Fibroblast of gingiva (primary cell): Measurements from ENCODE around the gene MGAT5.

Experiments
- DNase-seq: peaks from one replicate; pipeline ENCODE4 v3.0.0-alpha.2; 2011; ENCODE audit warnings: low read depth

The MGAT5 gene

DNA sequence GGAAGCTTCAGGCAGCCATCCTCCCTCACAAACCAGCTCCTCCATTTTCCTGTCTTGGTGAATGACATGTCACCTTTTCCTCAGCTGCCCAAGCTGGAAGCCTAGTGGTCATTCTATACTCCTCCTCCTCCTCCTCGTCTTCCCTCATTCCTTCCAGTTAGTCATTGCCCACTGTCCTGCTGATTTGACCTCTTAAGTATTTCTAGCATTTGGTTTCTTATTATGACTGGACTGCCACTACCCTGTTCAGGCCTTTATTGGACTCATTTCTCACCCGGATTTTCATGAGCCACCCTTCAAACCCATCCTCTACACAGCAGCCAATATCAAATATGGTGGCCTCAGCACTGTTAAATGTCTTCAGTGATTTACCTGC, 21.9 kb upstream of the MGAT5 start:
- DNase-seq: peak; percentile 40

DNA sequence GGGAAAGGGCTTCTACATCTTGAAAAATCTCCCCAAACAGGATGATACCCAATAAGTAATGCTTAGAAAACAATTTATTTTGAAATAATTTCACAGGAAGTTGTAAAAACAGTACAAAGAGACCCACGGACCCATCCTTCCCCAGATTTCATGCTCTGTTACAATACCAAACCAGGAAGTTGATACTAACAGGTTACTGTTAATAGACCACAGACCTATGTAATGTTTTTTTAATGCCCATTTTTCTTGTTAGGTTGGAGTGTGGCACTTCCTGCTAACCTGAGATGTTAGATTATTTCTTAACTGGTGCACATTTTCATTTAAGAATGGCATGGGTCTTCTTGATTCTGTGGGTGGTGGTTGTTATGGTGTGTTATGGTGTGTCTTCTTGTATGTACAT, 21.4 kb upstream of the MGAT5 start:
- no peak for DNase-seq

GRCh38 chr2:134232868-134233727, 20.8 kb upstream of the MGAT5 start:
- no peak for DNase-seq

DNA sequence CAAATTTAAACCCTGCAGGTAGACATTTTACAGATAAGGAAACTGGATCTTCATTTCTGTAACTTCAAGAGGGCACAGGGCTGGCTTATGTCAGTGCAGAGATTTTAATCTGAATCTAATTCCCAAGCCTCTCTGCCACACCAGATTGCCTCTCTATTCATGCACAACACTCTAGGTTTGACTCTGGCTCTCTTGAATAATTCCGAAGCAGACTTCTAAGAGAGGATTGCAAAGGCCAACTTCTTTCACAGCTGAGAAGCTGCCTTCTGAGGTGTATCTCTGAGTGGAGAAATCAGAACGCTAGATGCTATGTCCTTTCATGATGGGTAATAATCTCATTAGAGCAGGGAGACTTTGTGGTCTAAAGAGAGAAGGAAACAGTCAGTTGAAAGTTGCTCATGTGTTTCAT, 20.1 kb upstream of the MGAT5 start:
- DNase-seq: no peak

DNA sequence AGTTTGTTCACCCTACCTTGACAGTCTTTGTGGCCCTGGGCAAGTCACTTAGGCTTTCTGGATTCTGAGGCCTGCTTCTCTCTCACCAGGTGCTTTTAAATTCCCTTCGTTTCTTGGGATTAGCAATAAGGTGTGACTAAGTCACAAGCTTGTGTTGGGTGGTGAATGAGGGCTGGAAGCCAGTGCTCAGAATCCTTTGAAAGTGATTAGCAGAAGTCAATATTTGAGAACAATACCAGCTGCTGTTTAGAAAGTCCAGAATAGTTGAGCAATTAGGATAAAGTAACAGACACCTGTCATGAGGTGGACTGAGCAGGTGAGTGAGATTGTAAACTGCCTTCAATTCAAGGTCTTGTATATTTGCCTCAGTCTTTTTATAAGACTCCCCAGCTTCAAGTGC, 19.3 kb upstream of the MGAT5 start:
- no peak for DNase-seq

GRCh38 chr2:134235510-134236144, 18.2 kb upstream of the MGAT5 start:
- no peak for DNase-seq

DNA sequence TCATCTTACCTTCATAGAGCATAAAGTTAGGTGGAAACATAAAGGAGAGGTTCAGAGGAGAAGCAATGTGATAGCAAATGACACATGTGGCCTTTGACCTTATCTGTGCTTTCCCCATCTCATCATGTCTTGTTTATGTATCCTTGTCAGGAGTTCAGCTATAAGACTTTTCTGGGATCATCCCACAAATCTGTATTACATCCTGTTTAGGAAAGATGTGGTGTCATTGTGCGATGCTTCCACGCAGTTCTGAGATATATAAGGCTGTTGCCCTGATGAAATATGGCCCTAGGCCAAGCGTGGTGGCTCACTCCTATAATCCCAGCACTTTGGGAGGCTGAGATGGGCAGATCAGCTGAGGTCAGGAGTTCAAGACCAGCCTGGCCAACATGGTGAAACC, 15.5 kb upstream of the MGAT5 start:
- no peak for DNase-seq

GRCh38 chr2:134240061-134240460, 13.8 kb upstream of the MGAT5 start:
- no peak for DNase-seq

DNA sequence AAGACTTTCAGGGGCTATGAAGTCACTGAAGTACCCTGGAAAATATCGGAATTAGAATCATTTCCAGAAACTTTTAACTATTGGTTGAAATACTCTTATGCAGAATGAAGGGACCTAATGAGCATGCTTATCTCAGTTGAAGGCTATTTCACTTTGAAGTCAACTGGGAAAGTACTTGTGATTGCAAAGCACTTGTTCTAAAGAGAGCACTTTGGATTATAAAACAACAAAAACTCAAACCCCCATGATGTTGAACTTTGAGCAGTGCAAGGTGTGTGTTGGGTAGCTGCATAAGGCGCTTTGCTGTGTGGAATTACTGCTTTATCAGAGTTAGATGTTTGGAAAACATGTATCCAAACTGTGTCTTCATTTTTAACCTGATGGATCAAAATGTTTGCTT, 12.0 kb upstream of the MGAT5 start:
- DNase-seq: no peak

- DNase-seq: no peak
These were observed 10.6 kb upstream of the MGAT5 start for GRCh38 chr2:134243244-134243643.

- no peak for DNase-seq
These were observed 9.8 kb upstream of the MGAT5 start for GRCh38 chr2:134244086-134244485.

- no peak for DNase-seq
These were observed 9.3 kb upstream of the MGAT5 start for GRCh38 chr2:134244587-134244986.

DNA sequence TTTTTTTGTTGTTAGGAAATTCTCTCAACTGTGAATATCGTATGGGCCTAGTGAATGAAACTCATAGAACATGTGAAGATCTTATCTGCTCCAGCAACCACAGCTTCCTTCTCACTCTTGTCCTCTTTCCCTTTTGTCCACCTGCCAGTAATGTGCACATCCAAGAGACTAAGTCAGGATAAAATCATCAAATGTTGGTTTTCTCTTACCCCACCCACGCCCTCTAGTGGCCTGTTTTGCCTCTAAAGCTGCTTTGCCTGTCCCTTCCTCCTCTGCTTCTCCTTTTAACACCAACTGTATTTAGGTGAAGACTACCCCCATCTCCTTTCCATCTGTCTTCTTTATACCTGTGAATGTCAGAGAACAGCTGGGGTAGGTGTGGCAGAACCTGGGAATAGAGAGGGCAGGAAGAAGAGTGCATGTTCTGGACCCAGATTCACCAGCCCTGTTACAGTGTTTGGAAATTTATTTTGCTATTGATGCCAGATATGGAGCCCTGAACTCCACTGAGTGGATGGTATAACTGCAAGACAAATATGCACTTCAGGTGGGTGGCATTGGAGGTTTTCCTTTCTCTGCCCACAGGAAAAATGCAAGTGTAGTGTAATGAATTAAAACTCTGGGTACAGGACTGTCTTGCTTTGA, 8.4 kb upstream of the MGAT5 start:
- peak; percentile 67 for DNase-seq

DNA sequence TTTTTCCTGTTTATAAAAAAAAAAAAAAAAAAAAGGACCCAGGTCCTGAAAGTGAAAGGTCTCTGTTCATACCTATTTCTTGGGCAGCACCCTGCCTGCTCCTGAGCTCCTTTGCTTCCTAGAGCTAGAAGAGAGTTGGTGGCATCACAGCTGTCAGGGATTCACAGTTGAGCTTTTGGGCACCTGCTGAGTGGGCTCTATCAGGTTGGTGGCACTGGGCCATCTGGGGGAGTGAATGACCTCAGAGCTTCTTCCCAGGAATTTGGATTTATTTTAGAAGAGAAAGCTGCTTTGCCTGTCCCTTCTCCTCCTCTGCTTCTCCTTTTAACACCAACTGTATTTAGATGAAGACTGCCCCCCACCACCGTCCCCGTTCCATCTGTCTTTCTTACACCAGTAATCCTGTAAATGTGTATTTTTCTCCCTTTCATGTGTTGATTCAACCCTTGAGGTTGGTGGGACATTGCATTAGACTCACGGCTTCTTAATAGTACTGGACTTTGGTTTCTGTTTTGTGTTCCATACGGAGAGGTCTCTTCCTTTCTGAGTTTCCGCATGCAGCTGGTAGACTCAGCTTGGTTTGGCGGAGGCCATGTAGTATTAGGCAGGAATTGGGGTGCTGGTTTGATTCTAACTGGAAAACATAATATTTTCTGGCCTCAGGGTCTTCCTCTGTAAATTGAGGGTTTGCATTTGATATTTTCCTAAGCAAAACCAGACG, 7.6 kb upstream of the MGAT5 start:
- DNase-seq: no peak

GRCh38 chr2:134247679-134248078, 6.2 kb upstream of the MGAT5 start:
- DNase-seq: no peak

DNA sequence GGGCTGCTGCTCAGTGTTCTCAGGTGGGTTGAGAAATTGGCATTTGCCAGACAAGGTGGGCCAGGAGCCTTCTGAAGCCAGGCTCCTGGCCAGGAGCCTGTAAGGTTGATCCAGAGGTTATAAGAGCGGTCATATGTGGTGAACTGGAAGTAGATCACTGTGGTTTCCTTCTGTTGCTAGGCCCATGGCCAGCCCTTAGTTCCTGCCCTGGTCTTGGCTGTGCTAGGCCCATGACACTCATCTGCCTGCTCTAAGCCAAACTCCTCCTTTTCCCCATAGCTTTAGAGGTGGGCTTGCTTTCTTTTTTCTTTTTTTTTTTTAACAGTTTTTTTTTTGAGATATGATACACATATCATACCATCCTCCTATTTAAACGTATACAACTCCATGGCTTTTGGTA, 5.0 kb upstream of the MGAT5 start:
- DNase-seq: no peak

- DNase-seq: no peak
These were observed 4.1 kb upstream of the MGAT5 start for GRCh38 chr2:134249755-134250154.

DNA sequence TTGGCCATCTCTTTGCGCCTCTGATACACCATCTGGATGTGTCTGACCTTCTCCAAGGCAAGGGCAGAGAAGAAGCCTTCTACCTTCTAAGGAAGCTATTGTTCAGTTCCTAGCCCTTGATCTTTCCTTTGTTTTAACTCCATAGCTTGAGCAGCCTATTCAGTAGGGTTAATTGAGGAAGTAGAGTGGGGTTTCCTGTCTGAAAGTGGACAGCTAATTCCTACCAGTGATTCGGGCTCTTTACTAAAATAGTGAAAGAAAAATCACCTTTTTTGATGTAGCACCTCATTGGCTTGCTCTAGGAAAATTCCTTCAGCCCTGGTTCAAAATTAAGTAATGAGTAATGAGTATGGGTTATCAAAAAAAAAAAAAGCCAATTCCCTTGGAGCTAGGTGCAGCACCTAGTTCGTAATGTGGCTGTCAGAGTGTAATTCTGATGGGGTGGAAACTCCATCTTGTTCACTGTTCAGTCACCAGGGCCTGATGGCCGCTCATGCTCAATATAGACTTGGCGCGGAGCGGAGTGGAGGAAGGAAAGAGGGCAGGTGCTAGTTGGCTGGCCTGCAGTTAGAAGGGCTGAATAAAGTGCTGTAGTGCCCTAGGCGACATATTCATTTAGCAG, 2.9 kb upstream of the MGAT5 start:
- DNase-seq: no peak

DNA sequence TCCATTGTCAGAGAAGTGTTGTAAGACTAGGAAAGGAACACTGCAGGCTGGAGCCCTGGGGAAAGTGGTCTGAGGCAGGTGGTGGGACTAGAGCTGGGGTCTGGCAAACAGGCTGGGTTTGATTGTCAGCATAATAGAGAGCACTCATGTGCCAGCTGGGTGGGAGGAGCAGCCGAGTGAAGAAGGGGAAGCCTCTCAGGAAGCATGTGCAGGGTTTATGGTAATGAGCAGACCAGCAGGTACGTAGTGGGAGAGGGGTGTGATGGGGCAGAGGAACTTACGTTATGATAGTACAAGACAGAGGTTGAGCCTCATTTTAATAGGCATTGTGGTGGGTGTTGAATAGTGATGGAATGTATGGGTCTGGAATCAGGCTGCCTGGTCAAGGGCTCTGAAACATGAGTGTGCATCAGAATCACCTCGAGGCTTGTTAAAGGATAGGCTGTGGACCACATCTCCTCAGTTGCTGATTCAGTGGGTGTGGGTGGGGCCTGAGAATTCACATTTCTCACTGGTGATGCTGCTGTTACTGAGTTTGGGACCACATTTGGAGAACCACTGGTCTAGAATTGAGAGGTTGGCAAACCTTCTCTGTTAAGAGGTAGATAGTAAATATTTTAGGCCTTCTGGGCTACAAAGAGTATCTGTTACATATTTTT, 1.7 kb upstream of the MGAT5 start:
- no peak for DNase-seq

DNA sequence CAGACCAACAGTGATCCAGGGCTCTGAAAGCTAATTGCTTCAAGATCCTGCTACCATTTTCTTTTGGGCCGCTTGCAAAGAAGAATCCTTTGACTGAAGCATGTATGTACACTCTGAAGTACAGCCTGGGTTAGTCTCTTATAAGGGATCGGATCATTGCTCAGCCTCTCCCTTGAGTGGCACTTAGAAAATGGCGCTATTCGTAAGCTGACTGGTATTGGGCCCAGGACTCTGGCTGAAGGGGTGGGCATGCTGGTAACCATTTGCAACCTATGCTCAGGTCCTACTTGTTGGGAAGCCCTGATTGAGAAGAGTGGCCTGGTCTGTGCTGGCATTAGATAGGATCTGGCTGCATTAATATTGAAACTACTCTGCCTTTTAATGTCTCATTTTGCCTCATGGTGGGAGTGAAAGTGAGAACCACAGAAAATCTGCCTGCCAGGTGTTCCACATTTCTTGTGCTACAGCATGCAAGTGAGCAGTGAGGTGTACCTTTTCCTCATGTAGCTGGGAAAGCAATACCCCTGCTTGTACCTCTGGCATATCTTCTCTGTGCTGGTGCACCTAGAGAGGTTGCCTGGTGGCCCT, 661 bp upstream of the MGAT5 start:
- no peak for DNase-seq

- DNase-seq: no peak
These were observed 952 bp downstream of the MGAT5 start for GRCh38 chr2:134254824-134255223.
